Ovary (tissue), 3 donors: ENCODE results near the gene NMD3.

ENCODE experiments used
- CTCF ChIP-seq, 3 donors: fragments of 450-650 bp in 2 of 3; fragments of 200-600 bp in 1 of 3; IDR thresholded peaks; one replicate each; pipeline versions ENCODE4 v1.5.1 to v1.8.0; 2016 to 2022; ENCODE audit warnings: antibody characterized with exemption in 3 of 3, mild to moderate bottlenecking in 1 of 3
- EP300 ChIP-seq: sonication (generic); formaldehyde crosslinking; IDR thresholded peaks from one replicate; pipeline ENCODE4 v1.6.1; 2017; ENCODE audit warnings: antibody characterized with exemption
- donor health status: DM: no; HTN: no; CAD: no.

- TF ChIP-seq CTCF (IDR thresholded peaks at IDR 0.05) (no peak), EP300 (no peak)
These were observed 3.6 kb upstream of the NMD3 start for GRCh38 chr3:161217496-161217895.
